Neural progenitor cell (in vitro differentiated cells): ENCODE data around the gene DENND4A. TPM values are rescaled to one million over a fixed set of nuclear protein-coding genes. Genes with fewer than 3 reads are reported as not detected.

Experiments used
- DNase-seq: peaks from one replicate; pipeline ENCODE4 v3.0.0-alpha.2; 2016; ENCODE audit warnings: low spot score
- H2AFZ ChIP-seq: fragments of 200-600 bp; sonication (generic); replicated peaks from 2 replicates; pipeline ENCODE4 v1.6.1; 2016; ENCODE audit warnings: antibody characterized with exemption
- H3F3A ChIP-seq: fragments of 200-600 bp; sonication (generic); 2 replicates; pipeline ENCODE4 v1.6.1; 2016; ENCODE audit warnings: antibody characterized with exemption, low read depth
- H3K27ac ChIP-seq: fragments of 200-600 bp; sonication (generic); 2 replicates; pipeline ENCODE4 v1.5.1; 2016; ENCODE audit warnings: mild to moderate bottlenecking
- H3K27me3 ChIP-seq: fragments of 200-600 bp; sonication (generic); 2 replicates; pipeline ENCODE4 v1.6.1; 2016; ENCODE audit warnings: mild to moderate bottlenecking, moderate library complexity
- H3K36me3 ChIP-seq: fragments of 200-600 bp; sonication (generic); 2 replicates; pipeline ENCODE4 v1.5.1; 2016
- H3K4me1 ChIP-seq: fragments of 200-600 bp; sonication (generic); 2 replicates; pipeline ENCODE4 v1.6.1; 2016; ENCODE audit warnings: mixed run types
- H3K4me2 ChIP-seq: fragments of 200-600 bp; sonication (generic); 2 replicates; pipeline ENCODE4 v1.6.1; 2016
- H3K4me3 ChIP-seq: fragments of 200-600 bp; sonication (generic); 2 replicates; pipeline ENCODE4 v1.5.1; 2016
- H3K79me2 ChIP-seq: fragments of 200-600 bp; sonication (generic); 2 replicates; pipeline ENCODE4 v1.6.1; 2016; ENCODE audit warnings: low read depth
- H3K9ac ChIP-seq: fragments of 200-600 bp; sonication (generic); 2 replicates; pipeline ENCODE4 v1.6.1; 2016
- H3K9me3 ChIP-seq: fragments of 200-600 bp; sonication (generic); 2 replicates; pipeline ENCODE4 v1.5.1; 2016; ENCODE audit warnings: low read depth
- H4K20me1 ChIP-seq: fragments of 200-600 bp; sonication (generic); 2 replicates; pipeline ENCODE4 v1.6.1; 2016; ENCODE audit warnings: low read depth
- H3K27ac Mint-ChIP-seq: 3 replicates; pipeline ENCODE4 v1.8.0; 2021; ENCODE audit warnings: mixed read lengths
- H3K27me3 Mint-ChIP-seq: 2 replicates; pipeline ENCODE4 v1.8.0; 2022; ENCODE audit warnings: low read depth, mild to moderate bottlenecking, inconsistent platforms, moderate library complexity, mixed read lengths; ENCODE audit not compliant: insufficient read depth
- H3K36me3 Mint-ChIP-seq: 3 replicates; pipeline ENCODE4 v1.8.0; 2021; ENCODE audit warnings: mixed read lengths
- H3K4me1 Mint-ChIP-seq: 3 replicates; pipeline ENCODE4 v1.8.0; 2021; ENCODE audit warnings: mixed read lengths
- H3K4me3 Mint-ChIP-seq: 3 replicates; pipeline ENCODE4 v1.8.0; 2021; ENCODE audit warnings: mild to moderate bottlenecking, moderate library complexity, mixed read lengths
- H3K9me3 Mint-ChIP-seq: 3 replicates; pipeline ENCODE4 v1.8.0; 2020; ENCODE audit warnings: mixed read lengths
- CTCF ChIP-seq: fragments of 200-600 bp; sonication (generic); IDR thresholded peaks from 2 replicates; pipeline ENCODE4 v1.5.1; 2017; ENCODE audit warnings: antibody characterized with exemption, mild to moderate bottlenecking
- EZH2 ChIP-seq: fragments of 200-600 bp; sonication (generic); IDR thresholded peaks from 2 replicates; pipeline ENCODE4 v1.6.1; 2017; ENCODE audit warnings: antibody characterized with exemption, mild to moderate bottlenecking, moderate library complexity
- EZH2phosphoT487 ChIP-seq: fragments of 200-600 bp; sonication (generic); IDR thresholded peaks from 2 replicates; pipeline ENCODE4 v1.6.1; 2017; ENCODE audit warnings: antibody characterized with exemption
- total RNA-seq: library from RNA; depleted of rRNA; stranded (reverse); fragments of >200 nt; gene quantifications from 2 replicates; pipeline ENCODE4 v1.2.3, GENCODE V29; 2015; ENCODE audit warnings: low replicate concordance

DENND4A gene
- total RNA-seq, 1 donor from 2014 or later: 4.8 TPM

DNA sequence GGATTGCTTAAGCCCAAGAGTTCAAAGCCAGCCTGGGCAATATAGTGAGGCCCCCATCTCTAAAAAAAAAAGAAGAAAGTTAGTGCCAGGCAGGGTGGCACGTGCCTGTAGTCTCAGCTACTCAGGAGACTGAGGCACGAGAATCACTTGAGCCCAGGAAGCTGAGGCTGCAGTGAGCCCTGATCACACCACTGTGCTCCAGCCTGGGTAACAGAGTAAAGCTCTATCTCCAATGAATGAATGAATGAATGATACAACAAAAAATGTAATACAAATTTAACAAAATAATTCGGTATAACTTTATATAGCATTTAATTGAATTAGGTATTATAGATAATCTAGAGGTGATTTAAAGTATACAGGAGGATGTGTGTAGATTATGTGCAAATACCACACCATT is 29.7 kb downstream of the DENND4A start:
- Histone ChIP-seq H3K27me3 (no peaks in the 10 kb centered on the region), H3K36me3 (no peaks in the 10 kb centered on the region), H3K79me2 (no peaks in the 10 kb centered on the region), H3K4me3 (no peak overlapping the region), H3K4me1 (no peaks in the 10 kb centered on the region), H3K27ac (no peak overlapping the region), H4K20me1 (no peaks in the 10 kb centered on the region), H3K4me2 (no peak overlapping the region), H3K9me3 (no peaks in the 10 kb centered on the region), H3F3A (no peaks in the 10 kb centered on the region), H2AFZ (no peak overlapping the region), H3K9ac (no peak overlapping the region)
- no peak overlapping the region for H3K27ac Mint-ChIP-seq
- no peaks in the 10 kb centered on the region for H3K4me1 Mint-ChIP-seq
- no peak overlapping the region for H3K4me3 Mint-ChIP-seq
- TF ChIP-seq EZH2phosphoT487 (no peak), EZH2 (no peak), CTCF (no peak)
- DNase-seq: no peak
- H3K9me3 Mint-ChIP-seq: no peaks in the 10 kb centered on the region
- no peaks in the 10 kb centered on the region for H3K36me3 Mint-ChIP-seq
- peaks cover 3% of the 10 kb centered on the region for H3K27me3 Mint-ChIP-seq

DNA sequence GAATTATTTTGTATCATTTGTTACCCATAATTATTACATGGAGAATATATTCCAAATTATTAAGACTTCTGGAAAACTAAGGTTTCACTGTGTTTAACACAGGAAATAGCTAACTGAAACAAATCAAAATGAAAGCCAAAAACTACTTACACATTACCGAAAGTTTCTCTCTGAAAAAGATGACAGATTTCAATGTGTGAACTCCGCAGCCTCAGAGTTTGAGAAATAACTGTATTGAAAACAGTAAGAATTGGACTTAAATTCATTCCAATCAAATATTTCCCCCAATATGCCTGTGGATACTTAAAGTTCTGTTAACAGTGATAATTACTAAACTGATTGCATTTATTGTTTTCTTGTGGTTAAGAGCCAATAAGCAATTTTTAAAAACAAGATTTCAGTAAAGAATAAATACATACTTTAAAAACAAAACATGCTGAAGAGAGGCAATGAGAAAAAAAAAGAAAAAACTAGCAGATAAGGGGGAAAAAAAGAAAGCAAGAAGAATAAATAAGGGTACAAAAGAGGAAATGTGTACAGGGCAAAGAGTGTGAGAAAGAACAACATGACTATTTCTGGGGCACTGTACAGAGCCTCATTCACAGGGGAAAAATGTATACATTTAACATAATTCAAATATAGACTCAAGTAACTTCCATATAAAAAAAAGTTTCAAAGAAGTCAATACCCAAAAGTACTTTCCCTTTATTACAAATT is 30.7 kb downstream of the DENND4A start:
- Histone ChIP-seq H3K4me1 (no peaks in the 10 kb centered on the region), H3K79me2 (no peaks in the 10 kb centered on the region), H3K9ac (no peak overlapping the region), H2AFZ (no peak overlapping the region), H3K4me2 (no peak overlapping the region), H3K4me3 (no peak overlapping the region), H3K36me3 (no peaks in the 10 kb centered on the region), H3F3A (no peaks in the 10 kb centered on the region), H4K20me1 (no peaks in the 10 kb centered on the region), H3K9me3 (no peaks in the 10 kb centered on the region), H3K27me3 (no peaks in the 10 kb centered on the region), H3K27ac (no peak overlapping the region)
- TF ChIP-seq CTCF (no peak), EZH2phosphoT487 (no peak), EZH2 (no peak)
- H3K4me3 Mint-ChIP-seq: no peak overlapping the region
- H3K36me3 Mint-ChIP-seq: no peaks in the 10 kb centered on the region
- DNase-seq: no peak
- no peaks in the 10 kb centered on the region for H3K9me3 Mint-ChIP-seq
- no peak overlapping the region for H3K27ac Mint-ChIP-seq
- H3K27me3 Mint-ChIP-seq: peaks cover 3% of the 10 kb centered on the region
- H3K4me1 Mint-ChIP-seq: no peaks in the 10 kb centered on the region

- no peaks in the 10 kb centered on the region for H3K4me1 Mint-ChIP-seq
- no peak overlapping the region for H3K27ac ChIP-seq
- no peaks in the 10 kb centered on the region for H3K79me2 ChIP-seq
- H4K20me1 ChIP-seq: no peaks in the 10 kb centered on the region
- no peaks in the 10 kb centered on the region for H3K27me3 ChIP-seq
- DNase-seq: no peak
- no peak overlapping the region for H3K27ac Mint-ChIP-seq
- H3K4me3 Mint-ChIP-seq: no peak overlapping the region
- no peaks in the 10 kb centered on the region for H3K36me3 ChIP-seq
- no peaks in the 10 kb centered on the region for H3K9me3 Mint-ChIP-seq
- no peaks in the 10 kb centered on the region for H3K9me3 ChIP-seq
- no peaks in the 10 kb centered on the region for H3K36me3 Mint-ChIP-seq
- H3K4me2 ChIP-seq: no peak overlapping the region
- H2AFZ ChIP-seq: no peak overlapping the region
- H3K4me3 ChIP-seq: no peak overlapping the region
- H3K27me3 Mint-ChIP-seq: no peaks in the 10 kb centered on the region
- H3K4me1 ChIP-seq: no peaks in the 10 kb centered on the region
- H3K9ac ChIP-seq: no peak overlapping the region
- TF ChIP-seq EZH2phosphoT487 (no peak), EZH2 (no peak), CTCF (no peak)
- H3F3A ChIP-seq: no peaks in the 10 kb centered on the region
Measured at GRCh38 chr15:65759441-65759840, 32.7 kb downstream of the DENND4A start.
